SK-N-SH treated with all-trans-retinoic acid at 6 μM for 48 hours (cell line): ENCODE measurements around the gene KCNQ5.

Experiments used
- ATAC-seq: fragments of 200-7000 bp; cut with Tn5 transposase; 3 replicates; pipeline ENCODE4 v1.9.1; 2020; ENCODE audit warnings: mild to moderate bottlenecking, moderate library complexity
- ARNTL ChIP-seq: fragments of 450-650 bp; formaldehyde crosslinking; IDR thresholded peaks from 2 replicates; pipeline ENCODE4 v1.5.0; 2020; ENCODE audit warnings: low read depth, mild to moderate bottlenecking, moderate library complexity, borderline replicate concordance
- BACH2 ChIP-seq: fragments of 250-450 bp; sonication (Bioruptor Pico); IDR thresholded peaks from 2 replicates; pipeline ENCODE4 v1.9.0; 2021; ENCODE audit warnings: mild to moderate bottlenecking, borderline replicate concordance
- CREB5 ChIP-seq: fragments of 250-450 bp; sonication (Bioruptor Pico); IDR thresholded peaks from 2 replicates; pipeline ENCODE4 v1.5.1; 2020; ENCODE audit warnings: low read depth, mild to moderate bottlenecking, moderate library complexity
- CSDC2 ChIP-seq: fragments of 250-450 bp; sonication (Bioruptor Pico); IDR thresholded peaks from 2 replicates; pipeline ENCODE4 v1.5.0; 2020; ENCODE audit warnings: mild to moderate bottlenecking, moderate library complexity
- CSRNP3 ChIP-seq: fragments of 250-450 bp; sonication (Bioruptor Pico); IDR thresholded peaks from 2 replicates; pipeline ENCODE4 v1.5.1; 2021; ENCODE audit warnings: mild to moderate bottlenecking, moderate library complexity
- ESRRG ChIP-seq: fragments of 250-450 bp; sonication (Bioruptor Pico); IDR thresholded peaks from 2 replicates; pipeline ENCODE4 v1.6.1; 2021; ENCODE audit warnings: mild to moderate bottlenecking
- GLIS3 ChIP-seq: fragments of 250-450 bp; sonication (Bioruptor Pico); IDR thresholded peaks from 2 replicates; pipeline ENCODE4 v1.5.0; 2020; ENCODE audit warnings: mild to moderate bottlenecking, moderate library complexity
- ISL1 ChIP-seq: fragments of 250-450 bp; sonication (Bioruptor Pico); IDR thresholded peaks from 2 replicates; pipeline ENCODE4 v2.1.2; 2022; ENCODE audit warnings: mild to moderate bottlenecking, moderate library complexity
- OSR1 ChIP-seq: fragments of 250-450 bp; sonication (Bioruptor Pico); IDR thresholded peaks from 2 replicates; pipeline ENCODE4 v1.8.0; 2022; ENCODE audit warnings: moderate library complexity, mild to moderate bottlenecking, inconsistent platforms
- PPARA ChIP-seq: fragments of 250-450 bp; sonication (Bioruptor Pico); IDR thresholded peaks from 2 replicates; pipeline ENCODE4 v1.5.0; 2020; ENCODE audit warnings: mild to moderate bottlenecking, borderline replicate concordance
- RARB ChIP-seq: fragments of 250-450 bp; sonication (Bioruptor Pico); IDR thresholded peaks from 2 replicates; pipeline ENCODE4 v1.8.0; 2021; ENCODE audit warnings: mild to moderate bottlenecking, moderate library complexity
- SNAI2 ChIP-seq: fragments of 250-450 bp; sonication (Bioruptor Pico); IDR thresholded peaks from 2 replicates; pipeline ENCODE4 v1.5.0; 2020; ENCODE audit warnings: mild to moderate bottlenecking, moderate library complexity
- TCF4 ChIP-seq: fragments of 250-450 bp; sonication (Bioruptor Pico); IDR thresholded peaks from 2 replicates; pipeline ENCODE4 v1.8.0; 2021; ENCODE audit warnings: mild to moderate bottlenecking, moderate library complexity, borderline replicate concordance
- TOX ChIP-seq: fragments of 250-450 bp; sonication (Bioruptor Pico); IDR thresholded peaks from 2 replicates; pipeline ENCODE4 v1.8.0; 2021; ENCODE audit warnings: mild to moderate bottlenecking, moderate library complexity, borderline replicate concordance
- TSHZ2 ChIP-seq: fragments of 250-450 bp; sonication (Bioruptor Pico); IDR thresholded peaks from 2 replicates; pipeline ENCODE4 v1.5.0; 2020; ENCODE audit warnings: mild to moderate bottlenecking, moderate library complexity
- ZC3H10 ChIP-seq: fragments of 250-450 bp; sonication (Bioruptor Pico); IDR thresholded peaks from 2 replicates; pipeline ENCODE4 v1.5.1; 2021; ENCODE audit warnings: mild to moderate bottlenecking, moderate library complexity
- ZFP3 ChIP-seq: fragments of 250-450 bp; sonication (Bioruptor Pico); IDR thresholded peaks from 2 replicates; pipeline ENCODE4 v1.5.0; 2020; ENCODE audit warnings: mild to moderate bottlenecking, moderate library complexity
- ZFP30 ChIP-seq: fragments of 450-650 bp; formaldehyde crosslinking; IDR thresholded peaks from 2 replicates; pipeline ENCODE4 v1.5.0; 2022; ENCODE audit warnings: mild to moderate bottlenecking, moderate library complexity
- ZNF70 ChIP-seq: fragments of 450-650 bp; formaldehyde crosslinking; IDR thresholded peaks from 2 replicates; pipeline ENCODE4 v1.5.0; 2020; ENCODE audit warnings: mild to moderate bottlenecking, moderate library complexity
- ZNF8 ChIP-seq: fragments of 450-650 bp; formaldehyde crosslinking; IDR thresholded peaks from 2 replicates; pipeline ENCODE4 v1.5.0; 2020; ENCODE audit warnings: mild to moderate bottlenecking, moderate library complexity
- TF ChIP-seq, protein P1 (sequence below): fragments of 250-450 bp; sonication (Bioruptor Pico); IDR thresholded peaks from 2 replicates; pipeline ENCODE4 v1.8.0; 2021; ENCODE audit warnings: low read depth, mild to moderate bottlenecking, moderate library complexity, borderline replicate concordance

Gene KCNQ5

GRCh38 chr6:73076211-73076954 lies 454.5 kb downstream of the KCNQ5 start:
- no peak for TF ChIP-seq SNAI2
- no peak for TF ChIP-seq ESRRG
- no peak for TF ChIP-seq ZNF8 (CRISPR knock-in tag)
- TF ChIP-seq CSDC2 (CRISPR knock-in tag): no peak
- no peak for TF ChIP-seq ZFP30
- no peak for TF ChIP-seq TSHZ2 (CRISPR knock-in tag)
- no peak for TF ChIP-seq TCF4 (CRISPR knock-in tag)
- no peak for TF ChIP-seq ZC3H10
- TF ChIP-seq RARB (CRISPR knock-in tag): no peak
- TF ChIP-seq ZNF70: no peak
- no peak for TF ChIP-seq GLIS3 (CRISPR knock-in tag)
- TF ChIP-seq, protein P1, sequence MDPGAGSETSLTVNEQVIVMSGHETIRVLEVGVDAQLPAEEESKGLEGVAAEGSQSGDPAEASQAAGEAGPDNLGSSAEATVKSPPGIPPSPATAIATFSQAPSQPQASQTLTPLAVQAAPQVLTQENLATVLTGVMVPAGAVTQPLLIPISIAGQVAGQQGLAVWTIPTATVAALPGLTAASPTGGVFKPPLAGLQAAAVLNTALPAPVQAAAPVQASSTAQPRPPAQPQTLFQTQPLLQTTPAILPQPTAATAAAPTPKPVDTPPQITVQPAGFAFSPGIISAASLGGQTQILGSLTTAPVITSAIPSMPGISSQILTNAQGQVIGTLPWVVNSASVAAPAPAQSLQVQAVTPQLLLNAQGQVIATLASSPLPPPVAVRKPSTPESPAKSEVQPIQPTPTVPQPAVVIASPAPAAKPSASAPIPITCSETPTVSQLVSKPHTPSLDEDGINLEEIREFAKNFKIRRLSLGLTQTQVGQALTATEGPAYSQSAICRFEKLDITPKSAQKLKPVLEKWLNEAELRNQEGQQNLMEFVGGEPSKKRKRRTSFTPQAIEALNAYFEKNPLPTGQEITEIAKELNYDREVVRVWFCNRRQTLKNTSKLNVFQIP (CRISPR knock-in tag): no peak
- no peak for TF ChIP-seq CREB5
- TF ChIP-seq ARNTL (CRISPR knock-in tag): no peak
- TF ChIP-seq ISL1 (CRISPR knock-in tag): no peak
- no peak for TF ChIP-seq OSR1 (CRISPR knock-in tag)
- TF ChIP-seq BACH2: no peak
- no peak for TF ChIP-seq TOX (CRISPR knock-in tag)
- TF ChIP-seq PPARA: no peak
- ATAC-seq: no peak

- TF ChIP-seq ZFP3 (CRISPR knock-in tag) (no peak), CREB5 (no peak)
- ATAC-seq: no peak
Observed at GRCh38 chr6:73078333-73078862, 456.5 kb downstream of the KCNQ5 start.

- peak; percentile 23; the same call in 1 of the 3 replicates for ATAC-seq
- no peak for TF ChIP-seq ZNF8 (CRISPR knock-in tag)
- TF ChIP-seq CSRNP3 (CRISPR knock-in tag): no peak
- no peak for TF ChIP-seq CREB5
- TF ChIP-seq PPARA: no peak
- TF ChIP-seq ZFP3 (CRISPR knock-in tag): no peak
Observed at GRCh38 chr6:73078908-73079610, 457.2 kb downstream of the KCNQ5 start.
